ENCODE data around the gene OGDH.

OGDH gene

DNA sequence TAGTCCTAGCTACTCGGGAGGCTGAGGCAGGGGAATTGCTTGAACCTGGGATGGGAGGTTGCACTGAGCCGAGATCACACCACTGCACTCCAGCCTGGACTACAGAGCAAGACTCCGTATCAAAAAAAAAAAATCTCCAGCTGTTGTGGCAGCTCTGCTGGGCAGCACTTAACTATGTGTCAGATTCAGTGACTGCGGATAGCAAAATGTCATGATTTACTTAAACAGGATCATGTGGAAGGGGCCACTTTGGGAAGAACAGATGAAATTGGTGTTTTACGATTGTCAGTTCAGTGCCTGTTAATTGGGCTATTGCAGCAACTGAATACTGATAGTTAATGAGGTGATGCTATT lies 15.3 kb downstream of the OGDH start:
- Histone ChIP-seq H3K36me3 (ENCODE audit: control insufficient read depth in 2 of 2, insufficient read depth in 2 of 2, low read length in 2 of 2) (peaks cover 9 to 20% of the 10 kb centered on the region in 2 donors), H3K4me1 (ENCODE audit: control insufficient read depth, insufficient read depth, low read length) (peaks cover 11% of the 10 kb centered on the region), H3K9ac (ENCODE audit: low read length in 2 of 2) (no peak overlapping the region), H3K27ac (ENCODE audit: low read length) (no peak overlapping the region), H3K27me3 (ENCODE audit: control insufficient read depth in 1 of 2, insufficient read depth in 2 of 2, low read length in 2 of 2) (no peaks in the 10 kb centered on the region), H3K9me3 (ENCODE audit: control insufficient read depth in 2 of 2, low read length in 2 of 2) (no peaks in the 10 kb centered on the region), H3K4me3 (ENCODE audit: low read length in 2 of 2) (no peak overlapping the region)

- Histone ChIP-seq H3K4me3 (ENCODE audit: low read length in 2 of 2) (no peak overlapping the region), H3K4me1 (ENCODE audit: control insufficient read depth, insufficient read depth, low read length) (peaks cover 11% of the 10 kb centered on the region), H3K9ac (ENCODE audit: low read length in 2 of 2) (no peak overlapping the region), H3K27me3 (ENCODE audit: control insufficient read depth in 1 of 2, insufficient read depth in 2 of 2, low read length in 2 of 2) (no peaks in the 10 kb centered on the region), H3K36me3 (ENCODE audit: control insufficient read depth in 2 of 2, insufficient read depth in 2 of 2, low read length in 2 of 2) (peaks cover 9 to 20% of the 10 kb centered on the region in 2 donors), H3K9me3 (ENCODE audit: control insufficient read depth in 2 of 2, low read length in 2 of 2) (no peaks in the 10 kb centered on the region), H3K27ac (ENCODE audit: low read length) (no peak overlapping the region)
Observed at GRCh38 chr7:44622342-44623151, 16.1 kb downstream of the OGDH start.

- Histone ChIP-seq H3K27ac (ENCODE audit: low read length) (no peak overlapping the region), H3K36me3 (ENCODE audit: control insufficient read depth in 2 of 2, insufficient read depth in 2 of 2, low read length in 2 of 2) (peaks cover 9 to 16% of the 10 kb centered on the region in 2 donors), H3K9me3 (ENCODE audit: control insufficient read depth in 2 of 2, low read length in 2 of 2) (no peaks in the 10 kb centered on the region), H3K27me3 (ENCODE audit: control insufficient read depth in 1 of 2, insufficient read depth in 2 of 2, low read length in 2 of 2) (no peaks in the 10 kb centered on the region), H3K9ac (ENCODE audit: low read length in 2 of 2) (no peak overlapping the region), H3K4me3 (ENCODE audit: low read length in 2 of 2) (no peak overlapping the region), H3K4me1 (ENCODE audit: control insufficient read depth, insufficient read depth, low read length) (peaks cover 11% of the 10 kb centered on the region)
Observed at GRCh38 chr7:44624318-44624717, 17.9 kb downstream of the OGDH start.

GRCh38 chr7:44625526-44626471 lies 19.4 kb downstream of the OGDH start:
- no peaks in the 10 kb centered on the region for H3K27me3 ChIP-seq (ENCODE audit: control insufficient read depth in 1 of 2, insufficient read depth in 2 of 2, low read length in 2 of 2)
- no peak overlapping the region for H3K27ac ChIP-seq (ENCODE audit: low read length)
- peaks cover 9 to 19% of the 10 kb centered on the region in 2 donors for H3K36me3 ChIP-seq (ENCODE audit: control insufficient read depth in 2 of 2, insufficient read depth in 2 of 2, low read length in 2 of 2)
- H3K9ac ChIP-seq (ENCODE audit: low read length in 2 of 2): no peak overlapping the region
- no peaks in the 10 kb centered on the region for H3K9me3 ChIP-seq (ENCODE audit: control insufficient read depth in 2 of 2, low read length in 2 of 2)
- no peak overlapping the region for H3K4me3 ChIP-seq (ENCODE audit: low read length in 2 of 2)
- peaks cover 11% of the 10 kb centered on the region for H3K4me1 ChIP-seq (ENCODE audit: control insufficient read depth, insufficient read depth, low read length)

DNA sequence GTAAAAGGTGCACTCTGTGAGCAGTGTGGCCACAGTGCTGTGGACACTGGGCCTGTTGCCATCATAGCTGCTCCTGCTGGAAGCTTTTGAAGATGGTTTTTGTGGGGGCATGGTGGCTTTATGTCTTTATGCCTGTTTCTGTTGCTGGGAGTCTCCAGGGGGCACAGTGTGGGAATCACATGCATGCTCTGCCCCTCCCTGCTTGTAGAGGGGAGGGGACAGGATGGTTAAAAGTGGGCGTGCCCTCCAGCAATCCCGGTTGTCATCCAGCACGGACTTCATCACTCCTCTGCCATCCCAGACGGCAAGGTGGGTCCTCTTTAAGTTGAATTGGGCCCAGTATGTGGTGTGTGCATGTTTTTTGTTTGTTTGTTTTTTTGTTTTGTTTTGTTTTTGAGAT lies 20.2 kb downstream of the OGDH start:
- no peaks in the 10 kb centered on the region for H3K9me3 ChIP-seq (ENCODE audit: control insufficient read depth in 2 of 2, low read length in 2 of 2)
- H3K9ac ChIP-seq (ENCODE audit: low read length in 2 of 2): no peak overlapping the region
- H3K27me3 ChIP-seq (ENCODE audit: control insufficient read depth in 1 of 2, insufficient read depth in 2 of 2, low read length in 2 of 2): no peaks in the 10 kb centered on the region
- peaks cover 9 to 19% of the 10 kb centered on the region in 2 donors for H3K36me3 ChIP-seq (ENCODE audit: control insufficient read depth in 2 of 2, insufficient read depth in 2 of 2, low read length in 2 of 2)
- no peak overlapping the region for H3K4me3 ChIP-seq (ENCODE audit: low read length in 2 of 2)
- H3K4me1 ChIP-seq (ENCODE audit: control insufficient read depth, insufficient read depth, low read length): peaks cover 13% of the 10 kb centered on the region
- no peak overlapping the region for H3K27ac ChIP-seq (ENCODE audit: low read length)

GRCh38 chr7:44629829-44630522 lies 23.5 kb downstream of the OGDH start:
- H3K27ac ChIP-seq (ENCODE audit: low read length): no peak overlapping the region
- no peaks in the 10 kb centered on the region for H3K27me3 ChIP-seq (ENCODE audit: control insufficient read depth in 1 of 2, insufficient read depth in 2 of 2, low read length in 2 of 2)
- H3K9ac ChIP-seq (ENCODE audit: low read length in 2 of 2): no peak overlapping the region
- H3K9me3 ChIP-seq (ENCODE audit: control insufficient read depth in 2 of 2, low read length in 2 of 2): no peaks in the 10 kb centered on the region
- H3K4me3 ChIP-seq (ENCODE audit: low read length in 2 of 2): no peak overlapping the region
- peaks cover 31% of the 10 kb centered on the region for H3K4me1 ChIP-seq (ENCODE audit: control insufficient read depth, insufficient read depth, low read length)
- H3K36me3 ChIP-seq (ENCODE audit: control insufficient read depth in 2 of 2, insufficient read depth in 2 of 2, low read length in 2 of 2): peaks cover 6 to 13% of the 10 kb centered on the region in 2 donors

DNA sequence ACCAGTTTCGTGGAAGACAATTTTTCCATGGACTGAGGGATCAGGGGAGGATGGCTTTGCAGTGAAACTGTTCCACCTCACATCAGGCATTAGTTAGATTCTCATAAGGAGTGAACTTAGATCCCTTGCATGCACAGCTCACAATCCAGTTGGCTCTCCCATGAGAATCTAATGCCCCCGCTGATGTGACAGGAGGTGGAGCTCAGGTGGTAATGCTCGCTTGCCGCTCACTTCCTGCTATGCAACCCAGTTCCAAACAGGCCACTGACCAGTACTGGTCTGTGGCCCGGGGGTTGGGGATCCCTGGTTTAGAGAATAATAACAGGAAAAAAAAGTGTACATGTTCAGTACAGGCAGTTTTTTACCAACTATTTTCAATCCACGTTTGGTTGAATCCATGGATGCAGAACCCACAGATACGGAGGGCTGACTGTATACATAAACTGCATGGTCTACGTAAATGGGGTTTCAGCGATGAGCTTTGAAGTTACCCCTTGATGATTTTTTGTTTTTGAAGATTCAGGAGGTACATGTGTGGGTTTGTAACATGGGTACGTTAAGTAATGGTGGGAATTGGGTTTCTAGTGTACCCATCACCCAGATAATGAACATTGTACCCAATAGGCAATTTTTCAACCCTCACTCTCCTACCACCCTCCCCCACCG lies 24.5 kb downstream of the OGDH start:
- no peaks in the 10 kb centered on the region for H3K9me3 ChIP-seq (ENCODE audit: control insufficient read depth in 2 of 2, low read length in 2 of 2)
- no peak overlapping the region for H3K27ac ChIP-seq (ENCODE audit: low read length)
- H3K9ac ChIP-seq (ENCODE audit: low read length in 2 of 2): no peak overlapping the region
- no peak overlapping the region for H3K4me3 ChIP-seq (ENCODE audit: low read length in 2 of 2)
- peaks cover 37% of the 10 kb centered on the region for H3K4me1 ChIP-seq (ENCODE audit: control insufficient read depth, insufficient read depth, low read length)
- H3K27me3 ChIP-seq (ENCODE audit: control insufficient read depth in 1 of 2, insufficient read depth in 2 of 2, low read length in 2 of 2): no peaks in the 10 kb centered on the region
- H3K36me3 ChIP-seq (ENCODE audit: control insufficient read depth in 2 of 2, insufficient read depth in 2 of 2, low read length in 2 of 2): peaks cover 0 to 10% of the 10 kb centered on the region in 2 donors

GRCh38 chr7:44631458-44632115 lies 25.2 kb downstream of the OGDH start:
- Histone ChIP-seq H3K4me3 (ENCODE audit: low read length in 2 of 2) (no peak overlapping the region), H3K27ac (ENCODE audit: low read length) (no peak overlapping the region), H3K9me3 (ENCODE audit: control insufficient read depth in 2 of 2, low read length in 2 of 2) (no peaks in the 10 kb centered on the region), H3K27me3 (ENCODE audit: control insufficient read depth in 1 of 2, insufficient read depth in 2 of 2, low read length in 2 of 2) (no peaks in the 10 kb centered on the region), H3K9ac (ENCODE audit: low read length in 2 of 2) (no peak overlapping the region), H3K4me1 (ENCODE audit: control insufficient read depth, insufficient read depth, low read length) (peaks cover 40% of the 10 kb centered on the region), H3K36me3 (ENCODE audit: control insufficient read depth in 2 of 2, insufficient read depth in 2 of 2, low read length in 2 of 2) (peaks cover 0 to 7% of the 10 kb centered on the region in 2 donors)

DNA sequence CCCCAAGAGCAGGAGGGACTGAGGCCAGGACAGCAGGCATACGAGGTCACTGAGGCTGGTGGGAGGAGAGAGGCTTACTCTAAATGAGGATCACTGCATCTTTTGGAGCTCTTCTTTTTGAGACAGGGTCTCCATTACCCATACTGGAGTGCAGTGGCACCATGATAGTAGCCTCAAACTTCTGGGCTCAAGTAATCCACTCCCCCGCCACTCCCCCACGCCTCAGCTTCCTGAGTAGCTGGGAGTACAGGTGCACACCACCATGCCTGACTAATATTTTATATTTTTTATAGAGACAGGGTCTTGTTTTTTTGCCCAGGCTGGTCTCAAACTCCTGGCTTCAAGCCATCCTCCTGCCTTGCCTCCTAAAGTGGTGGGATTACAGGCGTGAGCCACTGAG lies 25.8 kb downstream of the OGDH start:
- peaks cover 43% of the 10 kb centered on the region for H3K4me1 ChIP-seq (ENCODE audit: control insufficient read depth, insufficient read depth, low read length)
- no peak overlapping the region for H3K27ac ChIP-seq (ENCODE audit: low read length)

More for the DNA sequence above, 25.8 kb downstream of the OGDH start:
- no peaks in the 10 kb centered on the region for H3K9me3 ChIP-seq (ENCODE audit: control insufficient read depth in 2 of 2, low read length in 2 of 2)
- no peaks in the 10 kb centered on the region for H3K27me3 ChIP-seq (ENCODE audit: control insufficient read depth in 1 of 2, insufficient read depth in 2 of 2, low read length in 2 of 2)
- no peak overlapping the region for H3K4me3 ChIP-seq (ENCODE audit: low read length in 2 of 2)
- no peak overlapping the region for H3K9ac ChIP-seq (ENCODE audit: low read length in 2 of 2)
- peaks cover 0 to 5% of the 10 kb centered on the region in 2 donors for H3K36me3 ChIP-seq (ENCODE audit: control insufficient read depth in 2 of 2, insufficient read depth in 2 of 2, low read length in 2 of 2)
